Adrenal gland (tissue), 5 donors: ENCODE measurements around the gene DPP8.

Experiments used
- CTCF ChIP-seq, 6 experiments: fragments of 450-650 bp in 4 of 6; fragments of 200-600 bp in 2 of 6; sonication (generic) in 1 of 6; IDR thresholded peaks; 1 replicate in 5 of 6; 2 replicates in 1 of 6; pipeline versions ENCODE4 v1.5.1 to v1.8.0; 2016 to 2021; ENCODE audit warnings: antibody characterized with exemption in 6 of 6, mild to moderate bottlenecking in 2 of 6, moderate library complexity in 1 of 6
- POLR2A ChIP-seq, 2 donors: fragments of 450-650 bp; IDR thresholded peaks; one replicate each; pipeline ENCODE4 v1.6.1; 2017; ENCODE audit warnings: antibody characterized with exemption in 2 of 2, mild to moderate bottlenecking in 2 of 2, moderate library complexity in 1 of 2
- donor health status: DM: no; HTN: no; CAD: no.

GRCh38 chr15:65423976-65424679 lies 93.4 kb downstream of the DPP8 start:
- no peak for TF ChIP-seq POLR2A (IDR thresholded peaks at IDR 0.05)
- TF ChIP-seq CTCF (IDR thresholded peaks at IDR 0.05), result no peak
